SK-N-SH treated with all-trans-retinoic acid at 6 μM for 48 hours (cell line): Measurements from ENCODE around the gene TRIM59.

Source experiments
- ARNTL ChIP-seq: fragments of 450-650 bp; formaldehyde crosslinking; IDR thresholded peaks from 2 replicates; pipeline ENCODE4 v1.5.0; 2020; ENCODE audit warnings: low read depth, mild to moderate bottlenecking, moderate library complexity, borderline replicate concordance
- ZNF565 ChIP-seq: fragments of 450-650 bp; formaldehyde crosslinking; conservative IDR thresholded peaks from 2 replicates; pipeline ENCODE4 v1.5.0; 2020; ENCODE audit warnings: low read depth, mild to moderate bottlenecking, moderate library complexity
- TF ChIP-seq, protein P1 (sequence below): fragments of 250-450 bp; sonication (Bioruptor Pico); IDR thresholded peaks from 2 replicates; pipeline ENCODE4 v1.5.1; 2021; ENCODE audit warnings: mild to moderate bottlenecking, moderate library complexity

DNA sequence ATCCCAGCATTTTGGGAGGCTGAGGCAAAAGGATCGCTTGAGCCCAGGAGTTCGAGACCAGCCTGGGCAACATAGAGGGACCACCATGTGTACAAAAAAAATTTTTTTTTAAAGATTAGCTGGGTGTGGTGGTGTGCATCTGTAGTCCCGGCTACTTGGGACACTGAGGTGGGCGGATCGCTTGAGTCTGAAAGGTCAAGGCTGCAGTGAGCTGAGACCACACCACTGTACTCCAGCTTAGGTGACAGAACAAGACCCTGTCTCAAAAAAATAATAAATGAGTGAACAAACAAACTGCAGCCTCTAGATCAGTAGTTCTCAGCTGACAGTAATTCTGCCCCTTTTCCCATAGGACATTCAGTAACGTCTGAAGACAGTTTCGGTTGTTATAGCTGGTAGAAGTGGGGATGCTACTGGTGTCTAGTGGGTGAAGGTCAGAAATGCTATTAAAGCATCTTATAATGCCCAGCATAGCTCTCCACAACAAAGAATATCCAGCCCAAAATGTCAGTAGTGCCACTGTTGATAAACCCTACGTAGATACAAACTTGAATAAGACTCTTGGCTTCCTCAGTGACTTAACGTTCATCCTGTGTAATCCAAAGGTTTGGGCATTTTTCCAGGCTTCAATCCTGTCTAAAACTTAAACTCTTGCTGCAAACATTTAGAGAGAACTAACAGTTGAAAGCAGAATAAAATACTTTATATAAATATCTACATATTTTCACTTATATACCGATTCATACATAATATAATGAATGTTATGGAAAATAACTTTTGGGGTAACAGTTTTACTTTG is 39.6 kb downstream of the TRIM59 start:
- TF ChIP-seq, protein P1, sequence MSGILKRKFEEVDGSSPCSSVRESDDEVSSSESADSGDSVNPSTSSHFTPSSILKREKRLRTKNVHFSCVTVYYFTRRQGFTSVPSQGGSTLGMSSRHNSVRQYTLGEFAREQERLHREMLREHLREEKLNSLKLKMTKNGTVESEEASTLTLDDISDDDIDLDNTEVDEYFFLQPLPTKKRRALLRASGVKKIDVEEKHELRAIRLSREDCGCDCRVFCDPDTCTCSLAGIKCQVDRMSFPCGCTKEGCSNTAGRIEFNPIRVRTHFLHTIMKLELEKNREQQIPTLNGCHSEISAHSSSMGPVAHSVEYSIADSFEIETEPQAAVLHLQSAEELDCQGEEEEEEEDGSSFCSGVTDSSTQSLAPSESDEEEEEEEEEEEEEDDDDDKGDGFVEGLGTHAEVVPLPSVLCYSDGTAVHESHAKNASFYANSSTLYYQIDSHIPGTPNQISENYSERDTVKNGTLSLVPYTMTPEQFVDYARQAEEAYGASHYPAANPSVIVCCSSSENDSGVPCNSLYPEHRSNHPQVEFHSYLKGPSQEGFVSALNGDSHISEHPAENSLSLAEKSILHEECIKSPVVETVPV (CRISPR knock-in tag), result no peak
- TF ChIP-seq ARNTL (CRISPR knock-in tag) (no peak), ZNF565 (CRISPR knock-in tag) (no peak)
